Ureter (tissue), 1 donor: ENCODE results near the gene RAP1B. TPM values are rescaled to one million over a fixed set of nuclear protein-coding genes. Genes with fewer than 3 reads are reported as not detected.
"Not testable (repeated sequence)": the region's sequence is repeated elsewhere in the genome, so short reads cannot be mapped to it uniquely, and the experiment has no call there.

ENCODE experiments used
- DNase-seq: peaks from one replicate; pipeline ENCODE4 v3.0.0-alpha.2; 2020; ENCODE audit warnings: low spot score
- total RNA-seq: library from RNA; stranded (reverse); gene quantifications from one replicate; pipeline ENCODE4 v1.2.4, GENCODE V29; 2023
- donor health status: DM: yes; HTN: yes; CAD: no.

Gene RAP1B
- total RNA-seq, 1 donor from 2014 or later: 198 TPM

DNA sequence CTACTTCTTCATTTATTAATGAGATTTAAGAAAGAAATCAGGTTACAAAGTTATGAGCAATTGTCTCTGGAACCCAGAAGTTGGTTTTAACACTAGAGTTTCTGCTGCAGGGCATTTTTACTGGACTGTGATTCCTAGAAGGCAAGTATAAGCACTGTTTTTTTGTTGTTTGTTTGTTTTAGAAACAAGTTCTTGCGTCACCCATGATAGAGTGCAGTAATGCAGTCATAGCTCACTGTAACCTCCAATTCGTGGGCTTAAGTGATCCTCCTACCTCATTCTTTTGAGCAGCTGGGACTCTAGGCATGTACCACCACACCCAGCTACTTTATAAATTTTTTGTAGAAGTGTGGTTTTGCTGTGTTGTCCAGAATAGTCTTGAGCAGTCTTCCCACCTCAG is 25.6 kb downstream of the RAP1B start:
- no peak for DNase-seq

DNA sequence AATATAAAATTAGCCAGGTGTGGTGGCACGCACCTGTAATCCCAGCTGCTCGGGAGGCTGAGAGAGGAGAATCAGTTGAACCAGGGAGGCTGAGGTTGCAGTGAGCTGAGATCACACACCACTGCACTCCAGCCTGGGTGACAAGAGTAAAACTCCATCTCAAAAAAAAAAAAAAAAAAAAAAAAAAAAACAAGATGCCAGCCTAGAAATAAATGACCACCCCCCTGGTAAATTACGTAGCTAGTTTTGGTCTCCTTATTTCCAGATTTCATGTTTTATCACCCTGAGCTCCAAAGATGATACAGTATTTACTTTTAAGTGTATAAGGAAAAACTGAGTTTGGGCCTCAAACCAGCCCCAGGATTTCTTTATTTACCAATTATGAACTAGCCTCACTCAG is 26.7 kb downstream of the RAP1B start:
- not testable (repeated sequence) for DNase-seq

DNA sequence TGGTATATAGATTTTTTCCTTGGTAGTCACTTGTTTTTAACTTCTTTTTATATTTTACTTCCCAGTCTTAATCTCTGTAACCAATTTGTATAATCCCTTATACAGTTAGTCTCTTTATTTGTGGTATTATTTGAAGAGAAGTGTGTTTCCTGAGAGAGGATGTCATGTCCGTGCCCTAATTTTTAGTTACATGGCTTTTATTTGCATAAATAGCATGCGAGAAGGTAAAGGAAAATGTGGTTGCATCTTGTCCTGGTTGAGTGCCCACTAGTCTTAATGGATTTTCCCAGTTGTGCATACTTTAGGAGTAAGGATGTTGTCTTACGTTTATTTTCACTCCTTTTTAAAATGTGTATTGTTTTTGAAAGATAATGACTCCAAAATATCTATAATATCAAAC is 27.5 kb downstream of the RAP1B start:
- DNase-seq: no peak

DNA sequence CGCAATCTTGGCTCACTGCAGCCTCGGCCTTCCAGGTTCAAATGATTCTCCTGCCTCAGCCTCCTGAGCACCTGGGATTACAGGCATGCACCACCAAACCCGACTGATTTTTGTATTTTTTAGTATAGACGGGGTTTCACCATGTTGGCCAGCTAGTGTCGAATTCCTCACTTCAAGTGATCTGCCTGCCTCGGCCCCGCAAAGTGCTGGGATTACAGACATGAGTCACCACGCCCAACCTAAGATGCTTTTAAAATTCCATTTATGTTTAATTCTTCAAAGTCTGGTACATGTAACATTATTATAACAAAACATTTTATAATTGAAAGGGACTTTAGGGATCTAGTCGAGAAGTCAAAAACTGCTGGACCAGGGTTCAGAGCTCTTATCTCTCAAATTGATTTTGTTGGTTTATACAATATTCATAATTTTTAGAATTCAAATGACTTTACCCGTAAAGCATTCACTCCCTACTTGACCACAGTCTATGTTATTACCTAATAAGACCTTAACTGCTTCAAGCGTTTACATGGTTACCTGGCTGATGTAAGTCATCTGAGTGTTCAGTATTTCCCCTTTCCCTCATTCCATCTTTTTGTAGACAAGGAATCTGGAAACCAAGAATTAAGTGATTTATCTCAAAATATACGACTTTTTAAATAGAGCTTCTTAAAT is 28.2 kb downstream of the RAP1B start:
- no peak for DNase-seq

DNA sequence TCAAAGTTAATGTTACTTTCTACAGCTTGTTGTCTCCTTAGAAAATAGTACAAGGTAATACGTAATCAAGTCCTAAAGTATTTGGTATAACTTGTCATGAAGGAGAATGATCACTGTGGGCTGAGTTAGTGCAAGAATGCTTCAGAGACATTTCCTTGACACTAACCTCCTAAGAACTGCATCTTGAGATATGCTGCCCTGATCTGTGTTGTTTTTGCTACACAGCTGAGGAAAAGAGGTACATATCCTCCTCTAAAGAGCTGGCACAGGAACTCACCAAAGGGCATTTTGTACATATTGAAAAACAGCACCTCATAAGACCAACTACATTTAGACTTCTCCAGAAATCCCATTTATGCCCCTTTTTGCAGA is 28.7 kb downstream of the RAP1B start:
- no peak for DNase-seq

DNA sequence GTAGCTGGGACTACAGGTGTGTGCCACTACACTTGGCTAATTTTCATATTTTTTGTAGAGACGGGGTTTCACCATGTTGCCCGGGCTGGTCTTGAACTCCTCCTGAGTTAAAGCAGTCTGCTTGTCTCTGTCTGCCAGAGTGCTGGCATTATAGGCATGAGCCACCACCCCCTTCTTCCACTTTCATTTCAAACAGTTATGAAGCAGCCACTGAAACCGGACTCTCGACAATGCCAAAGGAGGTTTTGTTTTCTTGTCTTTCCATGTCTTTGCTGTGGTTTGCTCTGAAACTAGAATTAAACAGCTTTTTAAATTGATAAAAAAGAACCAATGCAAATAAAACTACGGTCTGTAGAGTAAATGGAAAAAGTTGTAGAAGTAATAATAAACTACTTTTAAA is 30.4 kb downstream of the RAP1B start:
- DNase-seq: no peak

DNA sequence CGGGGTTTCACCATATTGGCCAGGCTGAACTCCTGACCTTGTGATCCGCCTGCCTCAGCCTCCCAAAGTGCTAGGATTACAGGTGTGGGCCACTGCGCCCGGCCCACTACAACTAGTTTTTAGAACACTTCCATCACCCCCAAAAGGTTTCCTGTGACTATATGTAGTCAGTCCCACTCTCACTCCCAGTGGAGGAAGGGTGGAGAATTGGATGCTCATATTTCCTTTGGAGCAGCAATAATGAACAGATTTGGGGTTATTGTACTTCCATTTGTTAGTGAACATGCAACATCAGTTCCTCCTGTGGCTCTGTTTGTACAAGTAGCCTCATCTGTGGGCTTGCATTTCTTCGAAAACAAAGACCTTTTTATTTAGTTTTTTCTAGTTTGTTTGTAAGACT is 35.8 kb downstream of the RAP1B start:
- no peak for DNase-seq

DNA sequence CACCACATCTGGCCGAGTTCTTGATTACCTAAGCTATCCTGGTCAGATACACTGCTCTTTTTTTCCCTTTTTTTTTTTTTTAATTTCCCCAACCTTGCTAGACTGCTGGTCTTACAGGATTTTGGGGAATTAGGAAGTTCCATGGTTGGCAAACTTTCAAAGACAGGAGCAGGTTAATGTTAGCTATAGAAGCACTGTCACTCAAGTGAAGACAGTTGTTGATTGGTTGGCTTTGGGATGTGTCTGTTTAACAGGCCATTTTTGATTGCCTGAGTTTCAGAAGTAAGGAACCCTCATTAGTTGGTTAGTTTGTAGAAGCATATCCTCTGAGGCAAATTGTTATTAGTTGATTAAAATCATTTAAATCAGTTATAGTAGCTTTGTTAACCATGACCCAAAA is 36.8 kb downstream of the RAP1B start:
- no peak for DNase-seq

DNA sequence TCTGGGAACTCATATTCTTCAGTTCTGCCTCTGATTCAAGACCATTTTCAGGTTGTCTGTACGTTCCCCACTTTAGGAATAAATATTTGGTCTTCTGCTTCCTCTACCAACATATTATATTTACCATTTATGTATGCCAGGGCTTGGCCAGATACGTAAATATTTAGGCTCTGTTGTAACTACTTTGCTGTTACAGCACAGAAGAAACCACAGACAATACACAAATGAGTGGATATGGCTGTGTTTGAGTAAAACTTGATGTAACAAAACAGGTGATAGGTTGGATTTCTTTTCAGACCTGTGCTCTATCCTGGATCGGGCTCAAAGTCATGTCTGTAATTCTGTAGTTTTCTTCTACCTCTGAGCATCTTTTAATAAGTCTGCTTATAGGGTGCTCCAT is 37.5 kb downstream of the RAP1B start:
- no peak for DNase-seq

DNA sequence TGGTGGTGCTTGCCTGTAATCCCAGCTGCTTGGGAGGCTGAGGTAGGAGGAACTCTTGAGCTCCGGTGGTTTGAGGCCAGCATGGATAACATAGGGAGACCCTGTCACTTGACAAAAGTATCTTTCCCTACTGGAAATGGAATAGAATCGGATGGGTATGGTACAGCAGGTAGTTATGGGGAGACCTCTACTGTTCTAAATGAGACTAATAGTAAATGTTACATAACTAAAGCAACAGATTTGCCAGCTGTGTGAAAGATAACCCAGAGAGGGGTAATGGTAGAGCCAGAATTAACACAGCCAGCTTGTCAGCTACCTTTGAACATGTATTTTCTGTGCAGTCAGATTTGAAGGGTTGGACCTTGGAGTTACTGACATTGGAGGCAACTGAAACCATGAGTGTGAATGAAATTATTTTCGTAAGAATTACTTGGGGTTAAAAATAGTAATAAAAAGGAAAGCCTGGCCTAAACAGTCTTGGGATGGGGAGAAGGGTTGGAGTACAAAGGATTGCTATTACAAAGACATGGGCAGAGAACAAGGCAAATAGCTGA is 54.4 kb downstream of the RAP1B start:
- no peak for DNase-seq

DNA sequence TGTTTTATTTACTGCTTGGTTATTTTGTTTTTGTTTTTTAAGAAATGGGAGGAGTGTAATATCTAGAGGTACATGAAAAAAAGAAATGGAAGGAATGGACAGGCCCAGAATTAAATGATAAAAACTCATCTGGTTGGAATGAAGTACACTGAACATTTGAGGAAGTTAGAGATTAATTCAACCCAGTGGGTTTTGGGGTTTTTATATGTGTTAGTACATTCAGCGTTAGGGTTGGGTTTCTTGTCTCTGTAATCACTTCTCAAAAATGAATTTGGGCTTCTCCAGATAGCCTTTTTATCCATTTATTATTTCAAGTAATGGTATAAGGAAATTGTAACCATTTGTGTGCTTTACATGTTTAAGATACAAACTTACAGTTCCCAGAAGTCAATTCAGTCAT is 56.6 kb downstream of the RAP1B start:
- no peak for DNase-seq

DNA sequence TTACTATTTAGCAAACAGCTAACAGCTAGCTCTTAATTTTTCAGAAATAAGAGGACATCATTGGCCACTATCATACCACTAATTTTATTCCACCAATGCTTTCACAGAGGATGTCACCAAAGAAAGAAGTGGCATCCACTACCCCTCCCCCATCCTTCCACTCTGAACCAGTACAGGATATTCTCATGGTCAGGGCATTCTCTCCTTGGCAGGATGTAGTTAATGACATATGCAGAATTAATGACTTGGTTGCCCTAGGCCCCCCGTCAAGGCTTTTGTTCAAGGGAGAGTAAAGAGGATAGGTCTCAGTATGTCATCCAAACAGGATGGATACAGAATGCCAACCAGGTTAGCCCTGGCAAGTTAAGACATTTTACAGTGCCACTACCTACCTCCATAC is 57.2 kb downstream of the RAP1B start:
- DNase-seq: no peak

DNA sequence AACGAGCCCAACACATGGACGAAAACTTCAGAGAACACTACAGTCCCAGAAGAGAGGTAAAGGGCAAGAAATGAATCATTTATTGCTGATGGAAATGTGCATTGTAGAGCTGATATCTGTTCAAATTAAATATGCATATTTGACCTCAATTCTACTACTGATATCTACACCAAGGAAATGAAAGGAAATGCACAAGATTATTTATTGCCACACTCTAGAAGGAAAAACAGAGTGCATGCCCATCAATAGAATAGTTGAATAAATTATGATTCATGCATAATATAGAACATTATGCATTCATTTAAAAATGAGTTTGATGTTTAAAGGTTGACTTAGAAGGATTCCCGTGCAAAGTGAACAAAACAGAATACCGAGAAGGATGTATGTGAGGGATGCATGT is 60.5 kb downstream of the RAP1B start:
- DNase-seq: no peak

DNA sequence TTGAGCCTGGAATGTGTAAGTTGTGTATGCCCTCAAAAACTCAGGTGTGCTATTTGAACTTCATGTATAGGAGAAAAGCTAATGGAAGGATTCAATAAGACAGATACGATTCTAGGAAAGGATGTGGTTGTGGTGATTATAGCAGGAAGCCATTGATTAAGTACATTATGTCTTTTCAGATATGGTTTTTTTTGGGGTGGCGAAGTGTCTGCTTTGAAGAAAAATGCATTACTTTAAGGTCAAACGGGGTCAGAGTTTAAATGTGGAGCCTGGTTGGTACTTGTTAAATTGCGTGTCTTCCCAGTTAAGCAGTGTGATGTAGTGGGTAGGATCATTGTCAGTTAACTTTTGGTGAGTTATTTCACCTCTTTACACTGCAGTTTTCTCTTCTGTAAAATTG is 63.1 kb downstream of the RAP1B start:
- DNase-seq: no peak

DNA sequence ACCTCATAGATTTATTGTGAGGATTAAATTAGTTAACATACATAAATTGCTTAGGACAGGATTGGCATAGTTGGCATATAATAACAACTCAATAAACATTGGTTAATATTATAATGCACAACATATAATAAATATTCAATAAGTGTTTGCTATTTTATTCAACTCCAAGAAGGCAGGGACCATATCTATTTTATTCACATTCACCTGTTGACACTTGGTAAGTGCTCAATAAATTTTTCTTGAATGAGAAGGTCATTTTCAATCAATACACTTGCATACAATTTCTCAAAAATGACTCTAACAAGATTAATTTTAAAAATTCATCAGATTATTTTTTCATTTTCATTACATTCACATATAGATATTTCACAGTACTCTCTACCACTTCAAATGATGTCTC is 63.7 kb downstream of the RAP1B start:
- no peak for DNase-seq

DNA sequence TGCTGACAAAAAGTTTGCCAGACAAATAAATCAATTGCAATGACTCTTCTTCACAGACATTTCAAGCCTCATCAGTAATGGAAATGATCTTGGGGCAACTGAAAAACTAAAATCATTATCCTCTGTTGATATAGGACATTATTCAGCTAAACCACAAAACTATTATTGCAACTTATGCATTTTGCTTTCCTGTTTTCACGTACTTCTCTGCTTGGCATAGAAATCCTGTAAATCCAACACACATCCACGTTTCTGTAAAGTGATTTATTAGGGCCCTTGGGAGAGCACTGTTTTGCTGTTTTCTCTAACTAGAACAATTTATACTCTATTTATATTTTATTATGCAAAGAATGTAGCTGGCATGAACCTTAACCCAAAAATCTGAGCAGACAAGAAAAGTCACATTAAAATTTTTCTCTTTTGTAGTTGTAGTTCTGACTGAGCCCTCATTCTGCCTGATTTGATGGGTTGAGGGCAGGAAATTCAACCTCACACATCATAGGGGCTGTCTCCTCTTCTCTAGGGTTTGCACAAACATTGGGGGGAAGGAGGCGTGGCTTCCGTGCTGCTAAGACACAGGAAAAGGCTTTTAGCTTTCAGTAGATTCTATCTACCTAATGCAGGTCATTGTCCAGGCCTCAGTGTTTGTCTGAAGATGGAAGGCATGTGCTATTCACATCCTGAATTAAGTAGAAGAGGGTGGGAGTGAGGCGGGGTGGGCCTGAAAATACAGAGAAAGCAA is 64.6 kb downstream of the RAP1B start:
- DNase-seq: peak; percentile 48

DNA sequence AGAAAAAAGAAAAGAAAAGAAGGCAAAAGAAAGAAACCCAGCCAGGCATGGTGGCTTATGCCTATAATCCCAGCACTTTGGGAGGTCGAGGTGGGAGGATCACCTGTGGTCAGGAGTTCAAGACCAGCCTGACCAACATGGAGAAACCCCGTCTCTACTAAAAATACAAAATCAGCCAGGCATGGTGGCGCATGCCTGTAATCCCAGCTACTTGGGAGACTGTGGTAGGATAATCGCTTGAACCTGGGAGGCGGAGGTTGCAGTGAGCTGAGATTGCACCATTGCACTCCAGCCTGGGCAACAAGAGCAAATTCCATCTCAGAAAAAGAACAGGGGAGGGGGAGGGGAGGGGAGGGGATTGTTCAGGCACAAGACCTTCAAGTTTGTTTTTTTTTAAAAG is 66.2 kb downstream of the RAP1B start:
- not testable (repeated sequence) for DNase-seq

DNA sequence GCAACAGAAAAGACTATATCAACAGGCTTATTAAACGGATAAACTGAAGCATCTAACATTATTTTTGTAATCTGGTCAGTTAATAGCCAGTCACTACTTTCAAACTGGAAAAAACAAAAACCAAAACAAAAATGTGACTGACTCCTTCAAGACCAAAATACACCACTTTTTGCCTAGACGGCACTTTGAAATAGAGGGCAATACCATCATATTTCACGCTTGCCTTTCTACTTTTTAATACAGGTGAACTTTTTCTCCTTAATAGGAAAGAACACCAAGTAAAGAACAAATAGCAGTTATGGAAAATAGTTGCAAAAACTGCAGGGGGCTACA is 75.5 kb downstream of the RAP1B start:
- DNase-seq: no peak

DNA sequence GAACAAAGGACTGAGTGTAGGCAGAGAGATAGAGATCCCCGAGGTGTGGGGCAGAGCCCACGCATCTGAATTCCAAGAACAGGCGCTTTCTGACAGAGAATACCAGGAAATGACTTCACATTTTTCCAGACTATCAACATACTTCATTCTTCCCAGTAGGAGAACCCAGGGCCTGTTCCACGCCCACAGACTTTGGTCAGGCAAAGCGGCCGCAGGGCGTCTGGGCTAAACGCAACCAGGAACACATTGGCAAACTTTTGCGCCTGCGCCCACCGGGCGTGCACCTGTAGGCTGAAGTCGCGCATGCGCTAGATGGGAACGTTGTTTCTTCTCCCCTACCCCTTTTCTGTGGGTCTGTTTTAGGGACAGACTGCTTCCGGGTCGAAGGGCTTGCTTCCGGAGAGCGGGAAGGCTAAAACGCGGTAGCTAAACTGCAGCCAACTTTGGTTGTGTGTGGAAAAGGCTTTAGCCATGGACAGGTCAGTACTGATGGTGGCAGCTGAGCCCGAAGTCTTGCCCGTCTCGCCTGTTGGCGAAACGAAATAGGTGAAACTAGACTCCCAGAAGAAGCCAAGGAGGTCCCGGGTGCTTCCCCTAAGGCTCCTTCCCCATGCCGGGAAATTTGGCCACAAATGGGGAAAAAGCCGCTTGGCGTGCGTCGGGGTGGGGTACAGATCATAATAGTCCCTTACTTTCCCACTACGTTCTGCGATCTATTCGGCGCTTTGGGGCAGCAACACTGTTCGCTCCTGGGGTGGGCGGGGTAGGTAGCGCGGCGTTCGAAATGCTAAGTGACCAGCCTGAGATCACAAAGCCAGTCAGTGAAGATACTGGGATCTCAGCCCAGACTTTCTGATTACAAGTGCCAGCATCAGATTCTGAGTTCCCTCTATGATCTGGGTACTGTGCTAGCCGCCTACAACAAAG is 76.2 kb downstream of the RAP1B start, which contains the start of gene NUP107:
NUP107 (plus strand) TSS at position 384 of the 927 bp plus-strand sequence; CDS start at position 472, 88 bp downstream.
- DNase-seq: peak; percentile 99

DNA sequence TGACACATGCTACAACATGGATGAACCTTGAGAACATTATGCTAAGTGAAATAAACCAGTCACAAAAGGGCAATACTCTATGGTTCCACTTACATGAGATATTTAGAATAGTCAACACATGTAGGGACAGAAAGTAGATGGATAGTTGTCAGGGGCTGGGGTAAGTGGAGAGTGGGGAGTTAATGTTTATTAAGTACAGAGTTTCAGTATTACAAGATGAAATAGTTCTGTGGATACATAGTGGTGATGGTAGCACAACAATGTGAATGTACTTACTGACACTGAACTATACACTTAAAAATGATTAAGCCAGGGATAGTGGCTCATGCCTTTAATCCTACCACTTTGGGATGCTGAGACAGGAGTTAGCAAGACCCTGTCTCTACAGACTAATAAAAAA is 84.8 kb downstream of the RAP1B start:
- DNase-seq: no peak

DNA sequence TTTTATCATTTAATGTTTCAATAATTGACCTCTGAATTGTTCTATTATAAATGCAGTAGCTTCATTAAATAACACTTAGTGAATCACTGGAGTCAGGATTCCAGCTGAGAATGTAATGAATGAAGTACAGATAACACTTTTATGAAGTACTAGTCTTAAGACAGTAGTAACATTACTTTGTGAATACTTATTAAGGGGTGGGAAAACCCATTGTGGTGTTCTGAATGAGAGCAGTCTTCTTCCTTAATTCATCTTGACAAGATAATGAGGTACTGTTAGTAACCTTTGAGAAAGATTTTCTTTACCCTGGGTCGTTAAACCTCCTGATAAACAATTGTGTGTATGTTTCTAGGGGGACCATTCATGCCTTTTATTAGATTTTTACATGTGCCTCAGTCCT is 88.8 kb downstream of the RAP1B start:
- DNase-seq: no peak
